Kasumi-1 (cell line): ENCODE measurements around the gene GNB1L.

ENCODE experiments used
- DNase-seq, 2 experiments: peaks; one replicate each; lab custom pipeline; 2025; lab: John Stamatoyannopoulos, UW

Gene GNB1L

DNA sequence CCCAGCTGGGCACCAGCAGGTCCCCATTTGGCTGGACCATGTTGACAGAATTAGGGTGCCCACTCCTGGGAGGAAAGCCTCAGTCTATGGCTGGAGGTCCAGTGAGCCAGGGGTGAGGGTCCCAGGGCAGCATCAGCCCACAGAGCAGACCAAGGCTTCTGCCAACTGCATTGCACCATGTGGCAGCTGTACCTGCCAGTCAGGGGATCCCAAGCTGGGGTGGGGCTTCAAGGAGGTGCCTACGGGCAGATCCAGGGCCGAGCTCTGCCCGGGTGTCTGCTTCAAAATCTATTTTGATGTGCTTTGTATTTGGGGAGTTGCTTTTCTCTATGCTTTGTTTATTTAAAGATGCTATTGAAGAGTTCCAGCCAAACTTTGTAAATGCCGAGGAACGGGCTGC is 120.9 kb downstream of the GNB1L start:
- DNase-seq, result no peak
